Measurements from ENCODE around the gene ESF1.

ESF1 gene

DNA sequence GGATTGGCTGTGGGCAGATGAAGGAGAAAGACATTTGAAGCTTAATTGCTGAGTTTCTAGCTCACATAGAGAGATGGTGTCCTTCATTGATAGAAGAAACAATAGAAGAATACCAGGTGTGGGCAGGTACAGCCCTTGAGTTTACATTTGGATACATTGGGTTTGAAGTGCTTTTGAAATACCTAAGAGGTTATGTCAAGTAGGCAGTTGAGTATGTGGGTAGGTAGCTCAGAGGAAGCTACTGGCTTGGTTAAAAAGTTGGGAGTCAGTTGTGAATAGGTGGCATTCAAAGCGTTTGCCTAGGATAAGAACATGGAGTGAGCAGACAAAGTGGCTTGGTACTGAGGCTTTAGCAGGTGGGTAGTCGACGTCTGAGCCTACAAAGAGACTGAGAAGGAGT, 25.1 kb upstream of the ESF1 start:
- in situ Hi-C loops (cut with HindIII; ENCODE audit: low sequenced_read_pairs) = loop anchor here (25.0 kb wide), 1 partner anchor 252 kb away; no protein-coding TSS in a partner anchor
- DNase-seq (ENCODE audit: low read depth) = no peak
- H3K4me3 ChIP-seq (ENCODE audit: low read depth, low read length) = no peak overlapping the region
- TF ChIP-seq CTCF (IDR thresholded peaks at IDR 0.05; ENCODE audit: low read depth, low read length, missing control alignments) = no peak

- no peak for DNase-seq (ENCODE audit: low read depth)
- H3K4me3 ChIP-seq (ENCODE audit: low read depth, low read length) = no peak overlapping the region
- TF ChIP-seq CTCF (IDR thresholded peaks at IDR 0.05; ENCODE audit: low read depth, low read length, missing control alignments) = no peak
- in situ Hi-C loops (cut with HindIII; ENCODE audit: low sequenced_read_pairs) = loop anchor here (25.0 kb wide), 1 partner anchor 253 kb away; no protein-coding TSS in a partner anchor
These were observed 24.7 kb upstream of the ESF1 start for GRCh38 chr20:13809373-13809772.

DNA sequence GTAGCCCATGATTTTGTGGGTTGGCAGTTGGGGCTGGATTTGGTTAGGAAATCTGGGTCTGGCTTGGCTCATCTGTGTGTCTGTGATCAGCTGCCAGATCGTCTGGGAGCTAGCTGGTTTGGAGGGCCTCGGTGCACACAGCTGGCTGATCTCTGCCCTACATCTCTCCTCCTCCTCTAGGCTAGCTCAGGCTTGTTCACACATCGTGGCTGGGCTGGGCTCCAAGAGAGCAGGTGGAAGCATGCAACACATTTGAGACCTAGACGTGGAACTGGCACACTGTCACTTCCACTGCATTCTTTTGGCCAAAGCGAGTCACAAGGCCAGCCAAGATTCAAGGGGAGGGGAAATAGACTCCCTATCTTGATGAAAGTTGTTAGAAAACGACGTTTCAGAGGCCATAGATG, 16.0 kb upstream of the ESF1 start:
- no peak for TF ChIP-seq CTCF (IDR thresholded peaks at IDR 0.05; ENCODE audit: low read depth, low read length, missing control alignments)
- in situ Hi-C loops (cut with HindIII; ENCODE audit: low sequenced_read_pairs) = loop anchor here (25.0 kb wide), 1 partner anchor 262 kb away; no protein-coding TSS in a partner anchor
- H3K4me3 ChIP-seq (ENCODE audit: low read depth, low read length) = no peak overlapping the region
- DNase-seq (ENCODE audit: low read depth) = peak; percentile 95

GRCh38 chr20:13799974-13800373, 15.3 kb upstream of the ESF1 start:
- TF ChIP-seq CTCF (IDR thresholded peaks at IDR 0.05; ENCODE audit: low read depth, low read length, missing control alignments) = no peak
- in situ Hi-C loops (cut with HindIII; ENCODE audit: low sequenced_read_pairs) = loop anchor here (25.0 kb wide), 1 partner anchor 262 kb away; no protein-coding TSS in a partner anchor
- no peak overlapping the region for H3K4me3 ChIP-seq (ENCODE audit: low read depth, low read length)
- DNase-seq (ENCODE audit: low read depth) = no peak

DNA sequence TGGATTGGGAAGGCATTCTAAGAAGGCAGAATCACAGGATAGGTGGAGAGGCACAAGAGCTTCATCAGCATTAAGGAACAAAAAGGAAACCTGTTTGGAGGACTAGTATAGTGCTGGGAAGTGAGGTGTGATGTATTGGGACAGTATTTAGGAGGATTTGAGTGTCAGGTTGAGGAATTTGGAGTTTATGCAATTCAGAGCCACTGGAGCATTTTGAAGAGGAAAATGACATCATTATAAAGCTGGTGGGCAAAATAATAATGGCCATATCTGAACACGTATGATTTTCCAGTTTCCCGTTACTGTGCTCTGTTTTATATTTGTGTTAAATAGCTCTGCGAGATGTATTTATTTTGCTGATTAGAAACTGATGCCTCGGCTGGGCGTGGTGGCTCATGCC, 14.3 kb upstream of the ESF1 start:
- TF ChIP-seq CTCF (IDR thresholded peaks at IDR 0.05; ENCODE audit: low read depth, low read length, missing control alignments) = no peak
- no peak overlapping the region for H3K4me3 ChIP-seq (ENCODE audit: low read depth, low read length)
- DNase-seq (ENCODE audit: low read depth) = no peak
- in situ Hi-C loops (cut with HindIII; ENCODE audit: low sequenced_read_pairs) = no loop called here

- no peak for DNase-seq (ENCODE audit: low read depth)
- in situ Hi-C loops (cut with HindIII; ENCODE audit: low sequenced_read_pairs) = no loop called here
- TF ChIP-seq CTCF (IDR thresholded peaks at IDR 0.05; ENCODE audit: low read depth, low read length, missing control alignments) = no peak
- H3K4me3 ChIP-seq (ENCODE audit: low read depth, low read length) = no peak overlapping the region
These were observed 9.9 kb upstream of the ESF1 start for GRCh38 chr20:13794667-13795066.

GRCh38 chr20:13793001-13793400, 8.3 kb upstream of the ESF1 start:
- in situ Hi-C loops (cut with HindIII; ENCODE audit: low sequenced_read_pairs) = no loop called here
- no peak overlapping the region for H3K4me3 ChIP-seq (ENCODE audit: low read depth, low read length)
- no peak for TF ChIP-seq CTCF (IDR thresholded peaks at IDR 0.05; ENCODE audit: low read depth, low read length, missing control alignments)
- DNase-seq (ENCODE audit: low read depth) = no peak
